Heart right ventricle (tissue), 16 donors: ENCODE measurements around the gene ZFAND2B. TPM values are rescaled to one million over a fixed set of nuclear protein-coding genes. Genes with fewer than 3 reads are reported as not detected.

Experiments
- ATAC-seq, 8 donors: fragments of 200-7000 bp; cut with Tn5 transposase; one replicate each; pipeline ENCODE4 v1.9.1; 2020; ENCODE audit warnings: mild to moderate bottlenecking in 8 of 8, moderate library complexity in 8 of 8, moderate number of reproducible peaks in 1 of 8
- DNase-seq, 2 donors: peaks; one replicate each; pipeline ENCODE4 v3.0.0-alpha.2; 2020
- H3K27ac ChIP-seq, 10 donors: fragments of 200-600 bp; sonication (generic) in 2 of 10; one replicate each; pipeline versions ENCODE4 v1.5.0 to v1.8.0; 2020 to 2022; ENCODE audit warnings: mild to moderate bottlenecking in 3 of 10
- H3K27me3 ChIP-seq, 7 donors: fragments of 200-600 bp; one replicate each; pipeline ENCODE4 v1.8.0; 2021 to 2022; ENCODE audit warnings: mild to moderate bottlenecking in 2 of 7
- H3K36me3 ChIP-seq, 9 donors: fragments of 200-600 bp; sonication (generic) in 1 of 9; one replicate each; pipeline versions ENCODE4 v1.5.0 to v1.8.0; 2020 to 2022; ENCODE audit warnings: mild to moderate bottlenecking in 2 of 9
- H3K4me1 ChIP-seq, 9 donors: fragments of 200-600 bp; sonication (generic) in 1 of 9; one replicate each; pipeline versions ENCODE4 v1.5.0 to v1.8.0; 2020 to 2022; ENCODE audit warnings: mild to moderate bottlenecking in 4 of 9
- H3K4me3 ChIP-seq, 10 donors: fragments of 200-600 bp; sonication (generic) in 2 of 10; one replicate each; pipeline versions ENCODE4 v1.5.0 to v1.8.0; 2020 to 2022; ENCODE audit warnings: mild to moderate bottlenecking in 7 of 10, moderate library complexity in 2 of 10
- H3K9me3 ChIP-seq, 11 donors: fragments of 200-600 bp in 10 of 11; sonication (generic) in 2 of 11; one replicate each; pipeline versions ENCODE4 v1.5.0 to v1.8.0; 2013 to 2022; ENCODE audit warnings: mild to moderate bottlenecking in 2 of 11, control low read depth in 1 of 11, moderate library complexity in 1 of 11
- CTCF ChIP-seq, 9 donors: fragments of 200-600 bp; sonication (generic) in 2 of 9; IDR thresholded peaks; one replicate each; pipeline versions ENCODE4 v1.5.0 to v1.8.0; 2021 to 2022; ENCODE audit warnings: antibody characterized with exemption in 9 of 9, mild to moderate bottlenecking in 5 of 9, moderate library complexity in 1 of 9
- WGBS, 2 donors: extraction: QIAGEN DNeasy Blood & Tissue Kit; methylation state at CpG; one replicate each; pipeline ENCODE4 v1.1.7; 2013; ENCODE audit warnings: inconsistent platforms in 1 of 2; 5-methylcytosine and 5-hydroxymethylcytosine counted together
- intact Hi-C, 10 donors: fragments of 100-400 bp; cut with DNase I; formaldehyde crosslinking; loops; one replicate each; pipeline versions ENCODE4 v1.11.1 to v1.14.2; 2022
- polyA plus RNA-seq, 2 donors: library from polyadenylated mRNA; stranded (reverse); fragments of 200-250 nt; gene quantifications; one replicate each; pipeline ENCODE4 v1.2.3, GENCODE V29; 2013
- total RNA-seq, 10 donors: library from RNA; stranded (reverse); fragmentation: NEBNext Ultra II Directional in 3 of 10; extraction: Animal tissue kit (Norgen Biotek cat#: 25700) in 3 of 10; gene quantifications; one replicate each; pipeline versions ENCODE4 v1.2.1 to v1.2.4, GENCODE V29; 2021 to 2023
- donor health status: Arrhythmogenic right ventricular cardiomyopathy.
- donor health status: ischemic (EF 13 %, LVEDD 7.1; RV severe dilation, severe dysfunction).
- donor health status: healthy with polysubstance abuse.
- donor health status: DM: no; HTN: yes; CAD: no.
- donor health status: DM: no; HTN: no; CAD: no.
- donor health status: ischemic (EF 25% LVEDD 6.9; RV normal size, moderate dysfunction).
- donor health status: ischemic (EF 25% LVEDD 5.7; RV mildly dilated, moderate dysfunction).
- donor health status: healthy.
- donor health status: DM: yes; HTN: yes; CAD: no.
- donor health status: Ischemic cardiomyopathy.
- donor health status: ischemic (EF 35%, LVEDD 5.7; RV mildly dilated, moderate dysfunction).
- donor health status: nonischemic (EF 11% LVEDD 7.7; RV severe dilation, severe dysfunction).
- donor health status: DM: yes; HTN: yes; CAD: no.
- donor health status: PGD.
- donor health status: ischemic (EF 29% LVEDD 5.4; RV normal size, mild dysfunction).
- donor health status: nonischemic (EF 23%, LVEDD 6.1; RV moderate dilation, normal function).

The ZFAND2B gene
- total and polyA plus RNA-seq, 12 donors: 11.5 to 40.8 (median 17.4) TPM

GRCh38 chr2:219250049-219250781 lies 43.6 kb downstream of the ZFAND2B start:
- Histone ChIP-seq H3K9me3 (no peaks in the 10 kb centered on the region), H3K27ac (peak overlapping the region; percentile 24 to 99 (median 76)), H3K36me3 (peaks cover 0 to 43% (median 7%) of the 10 kb centered on the region in 9 donors), H3K27me3 (peaks cover 0 to under 1% (median 0%) of the 10 kb centered on the region in 7 donors), H3K4me1 (peaks cover 35 to 92% (median 75%) of the 10 kb centered on the region in 9 donors), H3K4me3 (peak overlapping the region in 3 of 10 donors; percentile 2 to 22 (median 17))
- intact Hi-C loops: no loop called here
- ATAC-seq (no peak), DNase-seq (no peak)
- TF ChIP-seq CTCF (IDR thresholded peaks at IDR 0.05): no peak
- 90 to 91% methylated on average over 22 of the region's 22 CpGs for WGBS, 2 donors

- peak overlapping the region in 5 of 10 donors; percentile 67 to 84 (median 82) for H3K4me3 ChIP-seq
- peaks cover 27 to 82% (median 65%) of the 10 kb centered on the region in 9 donors for H3K4me1 ChIP-seq
Observed at GRCh38 chr2:219251656-219252055, 45.1 kb downstream of the ZFAND2B start.

DNA sequence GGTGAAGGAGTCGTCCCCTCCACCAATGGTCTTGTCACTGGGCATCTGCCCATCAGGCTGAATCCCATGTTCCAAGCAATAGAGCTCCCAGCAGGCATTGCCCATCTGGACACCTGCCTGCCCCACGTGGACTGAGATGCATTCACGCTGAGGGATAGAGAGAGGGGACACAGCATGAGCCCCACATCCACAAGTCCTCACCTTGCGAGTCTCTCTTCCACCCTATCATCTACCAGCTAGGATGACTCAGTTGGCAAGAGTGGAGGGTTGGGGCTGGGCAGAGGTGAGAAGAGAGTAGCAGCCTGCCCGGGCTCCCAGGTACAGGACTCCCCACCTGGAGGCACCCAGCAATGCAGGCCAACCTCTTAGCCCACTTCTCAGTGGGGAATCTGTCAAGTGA lies 45.5 kb downstream of the ZFAND2B start:
- Histone ChIP-seq H3K36me3 (peaks cover 0 to 40% (median 7%) of the 10 kb centered on the region in 9 donors), H3K4me3 (peak overlapping the region in 6 of 10 donors; percentile 67 to 95 (median 82)), H3K27me3 (peaks cover 0 to 18% (median 0%) of the 10 kb centered on the region in 7 donors), H3K27ac (peak overlapping the region in 8 of 10 donors; percentile 80 to 99 (median 86)), H3K9me3 (no peaks in the 10 kb centered on the region), H3K4me1 (peaks cover 27 to 77% (median 61%) of the 10 kb centered on the region in 9 donors)
- ATAC-seq (no peak), DNase-seq (no peak)
- intact Hi-C loops: loop anchor here in 2 of 10 donors (2.0 kb wide), 2 partner anchors 27 to 43 kb away; partner anchors contain the start of gene DNAJB2 (in 2 of the 2)
- no peak for TF ChIP-seq CTCF (IDR thresholded peaks at IDR 0.05)
- 57 to 60% methylated on average over 5 of the region's 5 CpGs for whole genome bisulfite sequencing, 2 donors

More at GRCh38 chr2:219251656-219252055, 45.1 kb downstream of the ZFAND2B start:
- TF ChIP-seq CTCF (IDR thresholded peaks at IDR 0.05): no peak
- WGBS, 2 donors: 66 to 69% methylated on average over 6 of the region's 6 CpGs
- H3K27me3 ChIP-seq: peaks cover 0 to 14% (median 0%) of the 10 kb centered on the region in 7 donors
- DNase-seq (no peak), ATAC-seq (no peak)
- peak overlapping the region in 7 of 10 donors; percentile 80 to 99 (median 89) for H3K27ac ChIP-seq
- intact Hi-C loops: loop anchor here in 2 of 10 donors (2.0 kb wide), 2 partner anchors 27 to 43 kb away; partner anchors contain the start of gene DNAJB2 (in 2 of the 2)
- peaks cover 0 to 43% (median 7%) of the 10 kb centered on the region in 9 donors for H3K36me3 ChIP-seq
- H3K9me3 ChIP-seq: no peaks in the 10 kb centered on the region

DNA sequence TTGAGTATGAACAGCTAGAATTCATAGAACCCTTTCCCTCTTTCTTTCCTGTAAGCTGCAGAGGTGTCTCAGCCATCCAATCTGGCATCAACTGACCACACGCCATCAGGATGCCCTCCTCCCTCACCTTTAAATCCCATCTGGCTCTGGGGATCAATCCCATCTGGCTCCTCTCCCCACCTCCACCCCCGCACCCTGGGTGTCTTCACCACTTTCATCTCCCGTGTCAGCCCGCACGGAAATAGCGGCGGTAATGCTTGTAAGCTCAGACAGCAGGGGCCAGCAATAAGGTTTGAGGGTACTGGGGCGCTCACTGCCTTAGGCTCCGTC lies 46.0 kb downstream of the ZFAND2B start:
- H3K36me3 ChIP-seq: peaks cover 0 to 35% (median 7%) of the 10 kb centered on the region in 9 donors
- 14 to 18% methylated on average over 9 of the region's 9 CpGs for WGBS, 2 donors
- no peak for DNase-seq
- intact Hi-C loops: loop anchor here in 2 of 10 donors (2.0 kb wide), 2 partner anchors 26 to 42 kb away; partner anchors contain the start of gene DNAJB2 (in 2 of the 2)
- H3K9me3 ChIP-seq: no peaks in the 10 kb centered on the region
- TF ChIP-seq CTCF (IDR thresholded peaks at IDR 0.05): no peak
- peaks cover 27 to 73% (median 56%) of the 10 kb centered on the region in 9 donors for H3K4me1 ChIP-seq
- peak overlapping the region in 9 of 10 donors; percentile 6 to 99 (median 84) for H3K27ac ChIP-seq
- H3K27me3 ChIP-seq: peaks cover 0 to 22% (median 0%) of the 10 kb centered on the region in 7 donors
- H3K4me3 ChIP-seq: peak overlapping the region in 9 of 10 donors; percentile 54 to 95 (median 82)
- ATAC-seq: peak in 3 of 8 donors; percentile 1 to 2 (median 1)
